ENCODE results near the gene MRPL34.

The MRPL34 gene

DNA sequence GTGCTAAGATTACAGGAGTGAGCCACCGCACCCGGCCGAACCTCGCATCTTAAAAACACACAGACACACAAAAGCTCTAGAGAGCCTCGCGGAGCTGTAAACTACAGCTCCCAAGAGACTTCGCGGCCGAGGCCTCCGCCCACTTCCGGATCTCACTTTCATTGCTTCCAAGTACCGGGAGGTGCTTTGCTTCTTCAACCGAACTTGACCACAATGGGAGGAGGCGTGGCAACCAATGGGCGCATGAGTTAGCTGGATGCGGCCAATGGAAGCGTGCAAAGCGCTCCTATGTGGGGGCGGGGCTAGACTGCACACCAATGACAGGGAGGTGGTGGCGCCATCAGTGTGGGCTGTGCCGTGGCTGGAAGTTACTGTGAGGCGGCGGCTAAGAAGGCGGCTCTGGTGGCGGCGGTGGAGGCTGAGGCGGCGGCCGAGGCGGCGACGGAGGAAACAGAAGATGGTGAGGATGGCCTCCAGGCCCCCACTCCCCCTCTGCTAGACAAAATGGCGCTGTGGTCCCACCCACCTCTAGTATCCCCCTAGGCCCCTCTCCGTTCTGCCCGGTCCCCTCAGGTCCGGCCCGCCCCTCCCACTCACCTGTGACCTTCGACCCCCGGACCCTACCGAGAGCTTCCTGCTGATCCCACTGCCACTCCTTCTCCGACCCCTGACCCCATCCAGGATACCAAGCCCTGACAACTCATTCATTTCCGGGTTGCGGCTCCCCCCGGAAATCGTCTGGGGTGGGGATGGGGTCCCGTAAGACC is 3.7 kb downstream of the MRPL34 start, which contains the start of gene DDA1:
Gene DDA1 (plus strand): TSS at position 366 of the 767 bp plus-strand sequence. CDS start 92 bp downstream, at position 458.
- DNase-seq: peak; percentile 72 to 100 (median 98)

DNA sequence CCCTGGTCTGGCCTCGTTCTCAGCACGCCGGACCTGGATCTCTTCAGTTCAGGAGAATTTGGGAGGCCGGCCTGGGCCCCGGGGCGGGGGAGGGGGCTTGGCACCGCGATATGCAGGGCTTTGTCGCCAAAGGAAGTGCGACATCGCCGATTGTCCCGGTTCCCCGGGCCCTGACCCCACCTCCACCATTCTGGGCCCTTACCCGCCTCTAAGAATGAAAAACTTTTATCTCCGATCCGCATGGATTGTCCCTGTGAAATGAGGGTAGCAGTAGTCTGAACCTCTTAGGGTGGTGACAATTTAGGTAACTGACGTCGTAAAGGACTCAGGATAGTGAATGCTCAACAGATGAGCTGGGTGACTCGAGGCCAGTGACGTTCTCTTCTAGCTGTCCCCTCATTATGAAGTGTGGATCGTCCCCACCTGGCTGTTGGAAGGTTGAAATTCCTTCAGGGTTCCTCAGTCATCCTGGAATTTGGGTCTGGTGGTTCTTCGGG is 4.3 kb downstream of the MRPL34 start:
- no peak for DNase-seq

DNA sequence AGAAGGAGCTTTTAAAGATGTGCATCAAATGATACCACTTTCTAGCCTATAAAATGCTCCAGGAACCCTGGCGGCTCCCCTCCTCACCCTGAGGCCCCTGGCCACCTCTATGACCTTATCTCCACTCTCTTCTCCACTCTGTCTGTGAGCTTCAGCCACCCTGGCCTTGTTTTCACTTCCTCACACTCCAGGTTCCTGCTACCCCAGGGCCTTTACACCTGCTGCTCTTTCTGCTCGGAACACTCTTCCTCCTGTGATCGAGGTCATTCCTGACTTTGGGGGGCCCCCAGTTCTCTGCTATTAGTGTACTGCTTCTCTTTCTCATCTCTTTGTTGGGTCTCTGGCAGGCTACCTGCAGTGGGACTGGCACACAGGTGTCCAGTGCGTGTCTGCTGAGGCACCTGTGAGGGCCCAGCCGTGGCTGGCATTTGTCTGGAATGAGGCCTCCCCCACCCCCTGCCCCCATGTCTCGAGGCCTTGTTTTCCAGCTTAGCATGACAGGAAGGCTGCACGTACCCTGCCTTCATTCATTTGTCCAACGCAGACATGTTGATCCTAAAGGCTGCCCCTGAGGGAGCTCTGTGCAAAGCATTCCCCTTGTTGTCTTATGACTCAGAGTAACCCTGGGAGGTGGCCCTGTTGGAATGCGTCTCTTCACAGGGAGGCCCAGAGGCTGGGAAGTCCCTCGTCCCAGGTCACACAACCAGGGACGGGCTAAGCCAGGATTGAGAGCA is 6.0 kb downstream of the MRPL34 start:
- DNase-seq: no peak

DNA sequence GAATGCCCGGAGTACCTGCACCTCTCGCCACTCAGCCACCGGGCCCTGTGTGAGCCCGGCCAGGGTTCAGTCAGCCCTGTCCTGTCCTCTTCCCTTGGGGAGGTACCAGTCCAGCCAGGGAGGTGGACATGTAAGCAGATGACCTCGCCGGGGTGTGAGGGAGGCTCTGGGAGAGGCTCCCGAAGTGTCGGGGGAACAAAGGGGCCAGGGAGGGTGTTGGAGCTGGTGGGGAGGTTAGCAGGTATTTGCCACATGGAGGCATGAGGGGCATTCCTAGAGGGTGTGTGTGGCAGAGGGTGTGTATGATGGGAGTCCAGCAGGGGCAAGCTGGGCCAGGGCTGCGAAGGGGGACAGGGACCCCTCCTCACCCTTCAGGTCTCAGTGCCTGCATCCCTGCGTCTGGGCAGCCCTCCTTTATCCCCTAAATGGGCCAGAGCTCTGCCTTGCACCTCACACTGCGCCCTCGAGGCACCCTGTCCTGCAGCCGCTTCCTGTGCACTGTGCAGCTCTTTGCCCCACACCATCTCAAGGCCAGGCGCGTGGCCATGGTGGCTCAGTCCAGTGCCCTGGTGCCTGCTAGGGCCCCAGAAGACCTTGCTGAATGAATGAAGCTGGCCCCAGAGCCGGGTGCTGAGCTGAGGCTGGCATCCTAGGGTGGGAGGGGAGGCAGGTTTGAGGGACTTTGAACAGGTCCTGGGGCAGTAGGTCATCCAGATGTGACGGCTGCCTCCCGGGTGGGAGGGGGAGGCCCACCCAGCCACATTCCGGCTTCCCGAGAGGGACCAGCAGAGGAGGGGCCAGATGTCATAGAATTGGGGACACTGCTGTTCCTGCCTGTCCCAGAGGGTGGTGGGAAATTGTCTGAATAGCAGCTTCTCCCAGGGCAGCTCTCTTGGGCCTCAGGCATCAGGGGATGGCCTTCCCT is 6.8 kb downstream of the MRPL34 start:
- DNase-seq: no peak

DNA sequence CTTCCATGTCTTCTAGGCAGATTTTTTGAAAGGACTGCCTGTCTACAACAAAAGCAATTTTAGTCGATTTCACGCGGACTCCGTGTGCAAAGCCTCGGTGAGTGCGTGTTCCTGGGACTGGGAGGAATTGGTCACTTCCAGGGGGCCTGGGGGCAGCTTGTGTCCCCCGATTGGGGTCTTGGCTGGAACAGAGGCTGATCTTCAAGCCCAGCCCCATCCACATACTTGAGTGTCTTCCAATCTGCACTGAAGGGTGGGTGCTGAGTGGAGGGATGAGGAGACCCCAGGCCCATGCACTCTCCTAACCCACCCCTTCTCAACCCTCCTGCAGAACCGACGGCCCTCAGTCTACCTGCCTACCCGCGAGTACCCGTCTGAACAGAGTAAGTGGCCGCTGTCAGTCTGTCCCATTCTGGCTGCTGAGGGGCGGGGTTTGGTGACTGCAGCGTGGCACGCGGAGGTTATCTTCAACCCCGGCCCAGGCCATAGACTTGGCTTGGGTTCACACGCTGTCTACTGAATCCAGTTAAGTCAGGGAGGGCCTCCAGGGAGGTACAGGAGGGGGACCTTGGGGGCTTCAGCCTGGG is 8.4 kb downstream of the MRPL34 start:
- DNase-seq: no peak

DNA sequence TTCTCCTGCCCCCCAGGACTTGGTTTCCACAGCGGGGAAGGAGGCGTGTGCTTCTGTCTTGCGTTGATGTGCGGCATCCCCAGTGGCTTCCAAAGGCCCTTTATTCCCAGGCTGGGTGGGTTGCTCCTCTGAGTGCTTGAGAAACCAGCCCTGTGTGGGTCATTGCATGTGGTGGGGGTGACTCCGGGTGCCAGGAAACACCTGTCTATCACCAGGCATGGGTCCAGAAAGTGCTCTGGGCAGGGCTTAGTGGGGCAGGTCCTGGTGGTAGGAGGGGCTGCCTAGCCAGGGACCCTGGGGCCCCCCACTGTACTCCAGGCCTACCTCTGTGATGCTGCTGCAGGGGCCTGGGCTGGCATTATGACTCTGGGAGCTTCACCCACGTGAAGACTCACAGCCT is 13.3 kb downstream of the MRPL34 start:
- no peak for DNase-seq

DNA sequence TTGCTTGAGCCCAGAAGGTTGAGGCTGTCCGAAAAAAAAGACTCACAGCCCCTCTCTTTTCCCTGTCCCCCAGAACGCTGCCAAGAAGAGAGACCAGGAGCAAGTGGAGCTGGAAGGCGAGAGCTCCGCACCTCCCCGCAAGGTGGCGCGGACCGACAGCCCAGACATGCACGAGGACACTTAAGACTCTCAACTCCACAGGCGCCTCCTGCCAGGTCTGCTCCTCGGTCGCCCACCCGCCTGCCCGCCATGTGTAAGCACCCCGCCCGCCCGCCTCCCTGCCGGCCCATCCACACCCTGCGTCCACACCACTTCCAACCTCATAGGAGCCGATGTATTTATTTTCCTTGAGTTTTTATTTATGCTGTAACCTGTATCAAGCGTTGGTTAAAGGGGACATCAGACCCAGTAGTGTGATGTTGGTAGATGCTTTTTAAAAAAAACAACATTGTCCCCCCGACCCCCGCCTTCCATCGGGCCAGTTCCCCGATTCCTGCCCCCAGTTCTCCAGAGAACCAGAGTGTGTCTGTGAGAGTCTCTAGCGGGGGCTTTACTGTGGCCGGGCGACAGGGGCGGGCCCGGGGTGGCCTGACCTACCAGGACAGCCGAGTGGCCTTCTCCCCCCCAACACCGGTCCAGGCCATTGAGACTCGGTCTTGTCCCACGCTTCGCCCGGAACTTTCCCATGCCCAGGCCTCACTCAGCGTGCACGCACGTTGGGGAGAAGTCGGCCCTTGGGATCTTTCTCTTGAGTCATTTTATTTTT is 14.0 kb downstream of the MRPL34 start:
- DNase-seq: no peak

DNA sequence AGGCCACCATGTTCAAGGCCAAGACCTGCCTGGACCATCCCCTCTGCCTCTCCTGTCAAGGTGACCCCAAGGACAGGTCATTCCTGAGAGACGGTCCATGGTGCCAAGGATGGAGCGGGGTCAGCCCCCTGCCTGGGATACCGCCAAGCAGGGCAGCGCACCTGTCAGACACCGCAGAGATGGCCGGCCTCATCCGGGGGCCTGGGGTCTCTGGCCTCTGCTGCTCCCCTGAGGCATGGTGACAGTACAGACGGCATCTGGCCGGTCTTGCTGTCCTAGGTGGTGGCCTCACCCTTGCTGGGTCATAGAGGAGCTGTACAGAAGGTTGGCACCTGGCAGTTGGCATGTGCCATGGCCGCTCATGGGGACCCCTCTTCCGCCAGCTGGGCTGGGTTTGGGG is 14.8 kb downstream of the MRPL34 start:
- no peak for DNase-seq

DNA sequence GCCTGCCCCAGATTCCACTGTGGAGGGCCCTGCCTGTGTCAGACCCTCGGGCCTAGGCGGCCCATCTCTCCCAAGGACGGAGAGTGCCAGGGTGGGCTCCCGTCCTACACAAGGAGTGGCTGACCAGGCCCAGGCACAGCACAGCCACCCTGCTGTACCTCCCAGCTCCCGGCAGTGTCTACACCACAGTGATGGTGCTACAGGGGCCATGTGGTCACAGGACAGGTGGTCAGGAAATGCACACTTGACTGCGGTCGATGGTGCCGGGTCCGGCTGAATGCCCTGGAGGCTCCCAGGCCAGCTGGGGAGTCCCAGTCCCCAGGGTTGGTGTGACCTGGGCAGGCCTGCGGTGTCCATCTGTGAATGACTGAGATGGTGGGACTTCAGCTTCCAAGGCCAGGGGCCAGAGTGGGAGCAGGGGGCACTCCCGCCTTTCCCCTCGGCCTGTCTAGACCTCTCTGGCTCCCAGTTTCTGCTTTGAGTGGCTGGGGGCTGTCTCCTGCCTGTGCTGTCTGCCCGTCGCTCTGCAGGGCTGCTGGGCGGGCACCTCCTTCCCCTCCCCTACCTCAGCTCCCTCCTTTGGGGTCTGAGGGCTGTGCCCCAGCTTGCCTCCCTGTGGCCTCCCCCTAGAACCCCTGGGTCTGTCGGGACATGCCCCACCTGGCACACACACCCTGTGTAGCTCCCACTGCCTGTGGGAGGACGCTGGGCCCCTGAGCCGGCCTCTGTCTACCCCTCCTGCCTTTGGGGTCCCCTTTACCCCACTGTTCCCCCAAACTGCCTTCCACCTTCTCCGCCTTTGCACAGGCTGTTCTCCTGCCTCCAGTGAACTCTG is 16.2 kb downstream of the MRPL34 start:
- DNase-seq: no peak

DNA sequence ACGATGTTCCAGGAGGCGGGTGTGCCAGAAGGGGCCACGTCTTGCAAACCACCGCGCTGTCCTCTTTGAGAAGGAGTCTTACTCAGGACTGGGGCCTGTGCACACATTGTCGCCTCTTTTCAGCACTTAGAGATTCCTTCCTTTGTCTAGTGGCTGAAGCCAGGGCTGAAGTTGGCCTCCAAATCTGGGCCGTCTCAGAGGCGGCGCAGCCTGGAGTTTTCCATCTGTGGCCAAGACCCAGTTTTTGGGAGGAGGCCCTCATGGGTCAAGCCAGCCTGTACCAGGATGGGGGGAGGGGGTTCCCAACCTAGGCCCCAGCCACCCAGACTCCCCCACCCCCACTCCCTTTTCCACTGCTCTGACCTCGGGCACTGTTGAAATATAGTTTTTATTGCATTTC is 17.2 kb downstream of the MRPL34 start:
- peak in 31 of 51 donors; percentile 8 to 75 (median 39) for DNase-seq

DNA sequence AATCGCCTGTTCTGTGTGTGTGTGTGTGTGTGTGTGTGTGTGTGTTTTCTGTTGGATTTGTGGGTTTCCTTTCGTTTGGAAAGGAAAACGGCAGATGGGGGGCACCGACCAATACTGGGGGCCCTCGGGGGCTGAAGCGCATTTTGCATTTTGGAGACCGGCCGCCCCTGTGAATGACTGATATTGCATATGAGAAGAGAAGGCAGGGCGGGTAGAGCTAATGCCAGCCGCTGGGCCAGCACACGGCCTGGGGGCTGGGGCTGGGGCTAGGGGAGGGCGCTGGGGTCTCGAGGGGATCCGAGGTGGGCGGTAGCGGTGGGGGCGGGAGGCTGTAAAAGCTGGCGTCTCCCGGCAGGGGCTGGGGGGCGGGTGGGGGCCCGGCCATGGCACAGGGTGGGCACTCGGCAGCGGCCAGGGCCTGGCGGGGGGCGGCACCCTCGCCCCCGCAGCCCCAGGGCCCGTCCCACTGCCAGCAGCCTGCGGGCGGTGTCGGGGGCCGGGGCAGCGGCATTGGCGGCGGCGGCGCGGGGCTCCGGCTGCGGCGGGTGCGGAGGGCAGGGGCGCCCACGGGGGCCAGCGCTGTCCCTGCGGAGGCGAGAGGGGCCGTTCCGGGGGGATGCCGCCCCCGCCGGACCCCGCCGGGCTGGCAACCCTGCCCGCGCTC is 17.8 kb downstream of the MRPL34 start:
- no peak for DNase-seq

DNA sequence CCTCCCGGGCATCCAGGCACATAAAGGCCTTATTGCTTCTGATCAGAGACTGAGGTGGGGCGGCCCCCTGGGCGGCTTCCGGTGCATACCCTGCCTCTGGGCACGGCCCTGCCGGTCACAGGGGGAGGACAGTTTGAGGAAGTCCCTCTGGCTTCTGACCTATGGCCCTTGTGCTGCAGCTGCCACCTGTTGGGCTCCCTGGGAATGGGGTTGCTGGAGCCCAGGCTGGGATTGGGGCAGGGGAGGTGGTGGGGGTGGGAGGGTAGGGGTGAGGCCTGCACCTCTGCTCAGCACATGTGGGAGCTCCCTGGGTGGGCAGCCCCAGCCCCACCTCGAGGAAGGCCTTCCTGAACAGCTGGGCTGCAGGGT is 18.3 kb downstream of the MRPL34 start:
- DNase-seq: no peak

DNA sequence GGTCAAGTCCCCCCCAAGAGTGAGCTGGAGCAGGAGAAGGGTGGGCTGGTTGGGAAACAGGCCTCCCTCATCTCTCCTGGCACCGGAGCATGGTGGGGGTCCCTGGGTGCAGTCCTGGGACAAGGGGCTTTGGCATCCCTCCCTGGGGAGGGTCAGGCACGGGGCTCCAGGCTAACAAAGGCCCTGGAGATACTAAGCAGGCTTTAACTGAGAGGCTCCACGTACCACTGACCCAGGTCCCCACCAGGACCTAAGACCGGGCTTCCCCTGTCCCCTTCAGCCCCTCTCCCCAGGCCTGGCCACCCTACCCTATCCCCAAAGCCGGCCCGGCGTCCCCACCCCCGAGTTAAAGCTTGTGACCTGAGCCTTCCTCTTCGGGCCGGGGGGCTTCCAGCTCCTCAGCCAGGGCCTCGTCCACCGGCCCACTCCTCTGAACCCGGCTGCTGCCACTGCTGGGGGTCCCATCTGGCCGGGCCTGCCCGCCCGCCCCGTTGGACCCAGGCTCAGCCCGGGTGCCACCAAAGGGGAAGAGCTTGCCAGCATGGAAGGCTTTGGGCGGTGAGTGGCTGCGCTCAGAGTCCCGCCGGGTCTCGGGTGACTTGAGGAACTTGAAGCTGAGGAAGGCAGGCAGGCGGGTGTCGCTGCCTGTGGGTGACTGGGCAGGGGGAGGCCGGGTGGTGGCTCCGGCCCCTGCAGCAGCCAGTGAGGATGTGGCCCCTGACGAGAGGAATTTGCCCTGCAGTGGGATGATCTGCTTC is 18.9 kb downstream of the MRPL34 start:
- no peak for DNase-seq

DNA sequence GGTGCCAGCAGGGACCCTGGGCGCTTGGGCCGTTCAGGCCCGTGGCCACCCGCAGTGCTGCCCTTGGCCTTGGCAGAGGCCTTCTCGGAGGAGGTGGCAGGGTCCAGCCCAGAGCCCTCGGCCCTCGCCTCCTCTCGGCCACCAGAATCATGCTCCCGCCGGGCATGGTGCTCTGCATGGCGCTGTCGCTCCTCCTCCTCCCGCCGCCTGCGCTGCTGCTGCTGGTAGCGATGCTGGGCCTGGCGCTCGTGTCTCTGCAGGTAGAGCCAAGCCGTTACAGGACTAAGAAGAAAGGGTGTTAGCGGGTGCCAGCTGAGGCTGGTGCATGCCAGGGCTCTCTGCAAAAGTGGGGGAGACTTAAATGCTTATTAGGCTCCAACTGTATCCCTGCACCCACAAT is 19.5 kb downstream of the MRPL34 start:
- peak in 2 of 51 donors; percentile 4 to 27 for DNase-seq

DNA sequence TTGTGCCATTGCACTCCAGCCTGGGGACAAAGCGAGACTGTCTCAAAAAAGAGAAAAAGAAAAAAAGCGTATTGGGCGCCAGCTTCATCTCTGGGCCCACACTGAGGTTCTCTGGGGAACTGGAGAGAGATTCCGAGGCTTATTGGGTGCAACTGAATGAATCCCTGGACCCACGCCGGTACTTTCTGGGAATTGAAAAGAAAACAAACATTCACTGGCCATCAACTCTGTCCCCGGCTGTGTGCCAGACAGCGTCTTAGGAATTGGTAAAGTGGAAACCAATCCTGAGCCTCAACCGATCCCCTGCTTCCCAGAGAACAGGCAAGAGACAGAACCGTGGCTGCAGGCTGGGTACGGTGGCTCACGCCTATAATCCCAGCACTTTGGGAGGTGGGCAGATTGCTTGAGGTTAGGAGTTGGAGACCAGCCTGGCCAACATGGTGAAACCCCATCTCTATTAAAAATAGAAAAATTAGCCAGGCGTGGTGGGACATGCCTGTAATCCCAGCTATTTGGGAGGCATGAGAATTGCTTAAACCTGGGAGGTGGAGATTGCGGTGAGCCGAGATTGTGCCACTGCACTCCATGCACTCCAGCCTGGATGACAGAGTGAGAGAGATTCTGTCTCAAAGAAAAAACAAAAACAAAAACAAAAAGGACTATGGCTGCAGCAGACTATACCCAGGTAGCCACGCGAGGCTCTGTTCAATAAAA is 20.4 kb downstream of the MRPL34 start:
- peak in 41 of 51 donors; percentile 7 to 88 (median 61) for DNase-seq

DNA sequence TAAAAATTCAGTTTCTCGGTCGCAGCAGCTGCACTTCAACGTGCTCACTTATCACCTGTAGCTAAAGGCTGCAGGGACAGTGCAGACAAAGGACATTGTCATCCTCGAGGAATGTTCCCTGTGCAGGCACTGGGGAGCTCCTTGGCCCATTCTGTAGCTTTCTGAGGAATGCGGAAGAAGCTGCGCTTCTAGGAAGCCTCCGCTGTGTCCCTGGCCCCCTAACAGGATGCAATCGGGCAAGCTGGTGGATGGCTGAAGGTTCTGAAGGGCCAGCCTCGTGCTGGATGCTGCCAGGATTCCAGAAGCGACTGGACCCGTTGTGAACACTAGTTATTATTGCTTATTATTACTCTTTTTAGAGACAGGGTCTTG is 20.9 kb downstream of the MRPL34 start:
- DNase-seq: no peak

DNA sequence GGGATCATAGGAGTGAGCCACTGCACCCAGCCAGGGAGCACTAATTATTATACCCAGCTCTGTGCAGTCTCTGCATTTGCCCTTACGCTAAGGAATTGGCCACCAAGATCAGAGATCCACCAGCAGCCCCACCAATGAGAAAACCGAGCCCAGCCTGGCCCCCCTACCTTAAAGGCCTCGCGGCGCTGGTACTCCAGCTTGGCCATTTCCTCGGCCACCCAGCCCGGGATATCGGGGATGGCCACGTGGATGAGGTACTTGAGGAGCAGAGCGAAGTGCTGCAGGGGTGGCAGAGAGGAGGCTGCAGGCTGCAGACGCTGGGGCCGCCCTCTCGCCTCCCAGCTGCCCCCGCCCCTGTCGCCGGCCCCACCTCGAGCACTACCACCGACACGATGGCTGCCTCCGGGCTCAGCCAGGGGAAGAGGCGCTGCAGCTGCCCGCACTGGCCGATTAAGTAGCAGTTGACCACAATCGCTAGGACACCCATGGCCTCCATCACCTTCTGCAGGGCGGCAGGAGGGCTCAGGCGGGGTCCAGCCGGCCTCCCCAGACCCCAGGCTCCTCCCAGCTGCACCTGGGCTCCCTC is 21.5 kb downstream of the MRPL34 start:
- no peak for DNase-seq
